HT-29 (cell line): ENCODE data around the gene PLA2G6. TPM values are rescaled to one million over a fixed set of nuclear protein-coding genes. Genes with fewer than 3 reads are reported as not detected.
"Not testable (repeated sequence)": the region's sequence is repeated elsewhere in the genome, so short reads cannot be mapped to it uniquely, and the experiment has no call there.

Experiments
- DNase-seq: peaks from one replicate; pipeline ENCODE4 v3.0.0-alpha.2; 2015; ENCODE audit warnings: low spot score
- total RNA-seq: library from RNA; depleted of rRNA; stranded (reverse); fragments of >200 nt; shearing (Covaris generic); gene quantifications from 2 replicates; pipeline ENCODE4 v1.2.3, GENCODE V29; 2014

Gene PLA2G6
- total RNA-seq, 1 experiment from 2014 or later, result 16.1 TPM

GRCh38 chr22:38191055-38191454 lies 9.4 kb upstream of the PLA2G6 start:
- DNase-seq, result no peak

- DNase-seq, result no peak
Measured at GRCh38 chr22:38190581-38190980, 9.0 kb upstream of the PLA2G6 start.

GRCh38 chr22:38189104-38189503 lies 7.5 kb upstream of the PLA2G6 start:
- no peak for DNase-seq

- DNase-seq, result no peak
Measured at GRCh38 chr22:38187413-38188212, 6.0 kb upstream of the PLA2G6 start.

GRCh38 chr22:38186429-38186828 lies 4.8 kb upstream of the PLA2G6 start:
- no peak for DNase-seq

GRCh38 chr22:38184788-38185187 lies 3.2 kb upstream of the PLA2G6 start:
- no peak for DNase-seq

- DNase-seq, result peak; percentile 71
Measured at GRCh38 chr22:38180841-38181452, 683 bp downstream of the PLA2G6 start.

GRCh38 chr22:38178605-38178937 lies 3.1 kb downstream of the PLA2G6 start:
- not testable (repeated sequence) for DNase-seq

GRCh38 chr22:38177926-38178604 lies 3.6 kb downstream of the PLA2G6 start:
- peak; percentile 84 for DNase-seq

GRCh38 chr22:38177571-38177925 lies 4.1 kb downstream of the PLA2G6 start:
- DNase-seq, result not testable (repeated sequence)

GRCh38 chr22:38177044-38177443 lies 4.6 kb downstream of the PLA2G6 start:
- no peak for DNase-seq

GRCh38 chr22:38176170-38176741 lies 5.4 kb downstream of the PLA2G6 start:
- peak; percentile 69 for DNase-seq

GRCh38 chr22:38175206-38176118 lies 6.2 kb downstream of the PLA2G6 start:
- DNase-seq, result no peak

- no peak for DNase-seq
Measured at GRCh38 chr22:38174626-38175025, 7.0 kb downstream of the PLA2G6 start.

- no peak for DNase-seq
Measured at GRCh38 chr22:38173641-38173906, 8.1 kb downstream of the PLA2G6 start.

GRCh38 chr22:38172832-38173640 lies 8.6 kb downstream of the PLA2G6 start:
- DNase-seq, result peak; percentile 63

GRCh38 chr22:38171927-38172831 lies 9.5 kb downstream of the PLA2G6 start:
- no peak for DNase-seq

GRCh38 chr22:38170469-38170868 lies 11.2 kb downstream of the PLA2G6 start:
- DNase-seq, result no peak

- DNase-seq, result no peak
Measured at GRCh38 chr22:38169116-38169515, 12.5 kb downstream of the PLA2G6 start.

- DNase-seq, result no peak
Measured at GRCh38 chr22:38167988-38168407, 13.6 kb downstream of the PLA2G6 start.
